Mesodermal cell (in vitro differentiated cells): ENCODE measurements around the gene STK38L.

Experiments used
- H3K27ac ChIP-seq: 2 replicates; pipeline ENCODE4 v1.7.0; 2013; ENCODE audit warnings: mild to moderate bottlenecking, low read depth, low read length, moderate library complexity; ENCODE audit not compliant: severe bottlenecking
- H3K36me3 ChIP-seq: 2 replicates; pipeline ENCODE4 v1.7.1; 2013; ENCODE audit warnings: mild to moderate bottlenecking, low read length, moderate library complexity; ENCODE audit not compliant: control insufficient read depth, insufficient read depth
- H3K4me1 ChIP-seq: one replicate; pipeline ENCODE4 v1.7.1; 2013; ENCODE audit warnings: mild to moderate bottlenecking, low read length; ENCODE audit not compliant: insufficient read depth, control insufficient read depth, poor library complexity, severe bottlenecking
- H3K4me3 ChIP-seq: 2 replicates; pipeline ENCODE4 v1.7.0; 2013; ENCODE audit warnings: low read length, control low read depth, mild to moderate bottlenecking; ENCODE audit not compliant: insufficient read depth, poor library complexity, severe bottlenecking; ENCODE audit errors: extremely low read depth
- H3K9me3 ChIP-seq: 2 replicates; pipeline ENCODE4 v1.7.1; 2013; ENCODE audit warnings: mild to moderate bottlenecking, low read length, moderate library complexity; ENCODE audit not compliant: control insufficient read depth
- WGBS, 2 experiments: methylation state at CpG; one replicate each; pipeline ENCODE4 v1.1.5; 2013; ENCODE audit warnings: missing lambda C conversion rate in 2 of 2; ENCODE audit not compliant: insufficient coverage in 2 of 2; 5-methylcytosine and 5-hydroxymethylcytosine counted together

Gene STK38L

GRCh38 chr12:27319409-27319808 is 75.3 kb downstream of the STK38L start:
- no CpG with 5 or more reads among the region's 1 CpG for WGBS, 2 experiments
- no peak overlapping the region for H3K4me3 ChIP-seq
- no peaks in the 10 kb centered on the region for H3K4me1 ChIP-seq
- peaks cover 42% of the 10 kb centered on the region for H3K36me3 ChIP-seq
- no peaks in the 10 kb centered on the region for H3K9me3 ChIP-seq
- no peak overlapping the region for H3K27ac ChIP-seq

DNA sequence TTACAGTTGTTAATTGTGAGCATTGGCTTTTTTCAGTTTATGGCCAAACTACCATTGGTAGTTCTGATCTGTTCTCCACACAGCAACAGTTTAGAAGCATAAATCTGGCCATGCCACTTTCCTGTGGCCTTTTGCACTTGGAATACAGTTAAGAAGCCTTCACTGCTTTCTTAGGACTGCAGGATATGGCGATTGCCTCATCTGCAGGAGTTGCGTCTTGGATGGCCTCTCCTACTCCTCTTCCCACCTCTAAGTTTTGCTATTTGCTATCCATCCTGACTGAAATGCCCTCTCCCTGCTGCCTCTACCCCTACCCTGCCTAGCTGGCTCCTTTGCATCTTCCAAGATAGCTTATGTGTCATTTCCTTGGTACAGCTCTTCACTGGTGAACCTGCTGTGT is 75.8 kb downstream of the STK38L start:
- Histone ChIP-seq H3K9me3 (no peaks in the 10 kb centered on the region), H3K27ac (no peak overlapping the region), H3K36me3 (peaks cover 40% of the 10 kb centered on the region), H3K4me3 (no peak overlapping the region), H3K4me1 (no peaks in the 10 kb centered on the region)
- WGBS, 2 experiments = 81 to 89% methylated on average over 2 of the region's 2 CpGs

DNA sequence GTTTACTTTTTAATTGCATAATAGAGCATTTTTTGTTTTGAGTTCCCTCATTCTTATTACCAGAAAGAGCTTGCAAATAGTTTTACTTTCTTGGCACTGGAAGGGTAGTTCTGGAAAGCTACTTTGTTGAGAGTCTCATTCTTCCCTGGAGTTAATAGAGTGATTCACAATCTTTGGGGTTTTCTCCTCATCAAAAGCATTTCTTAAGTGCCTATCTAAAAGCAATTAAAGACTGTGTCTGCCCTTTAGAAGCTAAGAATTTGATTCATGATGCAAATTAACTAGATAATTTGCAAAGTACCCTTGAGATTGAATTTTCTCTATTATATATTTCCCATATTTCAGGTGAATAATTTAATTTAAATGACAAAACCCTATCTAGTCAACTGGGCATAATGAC is 80.4 kb downstream of the STK38L start:
- H3K4me1 ChIP-seq = no peaks in the 10 kb centered on the region
- H3K4me3 ChIP-seq = no peak overlapping the region
- no peak overlapping the region for H3K27ac ChIP-seq
- peaks cover 28% of the 10 kb centered on the region for H3K36me3 ChIP-seq
- no peaks in the 10 kb centered on the region for H3K9me3 ChIP-seq

DNA sequence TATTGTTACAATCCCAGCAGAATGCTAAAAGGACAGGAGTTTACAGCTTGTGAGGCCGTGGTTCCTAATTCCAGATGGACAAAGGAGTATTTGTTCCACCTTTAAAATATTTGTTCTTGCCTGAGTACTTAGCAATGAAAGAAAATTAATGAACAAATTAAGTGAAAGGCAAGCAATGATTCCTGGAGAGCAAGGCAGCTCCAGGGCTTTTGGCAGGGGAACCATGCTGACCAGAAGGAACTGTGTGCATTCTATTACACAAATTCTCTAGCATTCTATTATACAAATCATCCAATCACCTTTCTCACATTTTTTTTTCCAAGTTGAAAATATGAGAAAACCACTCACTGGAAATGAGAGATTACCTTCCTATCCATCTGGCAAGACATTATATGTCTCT is 86.8 kb downstream of the STK38L start:
- Histone ChIP-seq H3K4me1 (peaks cover 7% of the 10 kb centered on the region), H3K9me3 (no peaks in the 10 kb centered on the region), H3K4me3 (no peak overlapping the region), H3K27ac (no peak overlapping the region), H3K36me3 (peaks cover 12% of the 10 kb centered on the region)
- WGBS, 2 experiments = no CpG with 5 or more reads among the region's 1 CpG

GRCh38 chr12:27331291-27331926 is 87.3 kb downstream of the STK38L start:
- H3K4me3 ChIP-seq = no peak overlapping the region
- 58 to 70% methylated on average over 4 to 5 of the region's 7 CpGs for WGBS, 2 experiments

DNA sequence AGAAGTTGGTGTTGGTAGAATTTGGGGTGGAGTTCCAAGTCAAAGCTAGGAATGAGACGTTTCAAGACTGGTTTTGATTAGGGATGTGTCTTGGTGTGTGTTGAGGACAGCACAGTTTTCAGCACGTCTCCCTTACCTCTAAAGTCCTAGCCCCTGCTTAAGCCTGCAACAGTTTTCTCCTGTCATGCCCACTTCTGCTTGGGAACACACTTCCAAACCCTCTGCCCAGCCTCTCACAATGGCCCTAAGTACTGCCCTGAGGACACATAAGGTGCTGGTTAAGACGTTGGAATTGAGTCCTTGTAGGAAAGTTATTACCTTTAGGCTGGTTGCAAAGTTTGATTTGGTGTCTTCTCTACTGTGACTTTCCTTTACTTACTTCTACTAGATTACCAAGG is 87.8 kb downstream of the STK38L start:
- peak overlapping the region; percentile 46 for H3K4me3 ChIP-seq
- peaks cover 7% of the 10 kb centered on the region for H3K4me1 ChIP-seq
- H3K9me3 ChIP-seq = no peaks in the 10 kb centered on the region
- peaks cover 12% of the 10 kb centered on the region for H3K36me3 ChIP-seq
- no peak overlapping the region for H3K27ac ChIP-seq
- WGBS, 2 experiments = 90% methylated on average over 2 of the region's 3 CpGs; no CpG with 5 or more reads in 1 of the 2 experiments

More at GRCh38 chr12:27331291-27331926, 87.3 kb downstream of the STK38L start:
- Histone ChIP-seq H3K36me3 (peaks cover 12% of the 10 kb centered on the region), H3K4me1 (peaks cover 7% of the 10 kb centered on the region), H3K27ac (no peak overlapping the region), H3K9me3 (no peaks in the 10 kb centered on the region)

DNA sequence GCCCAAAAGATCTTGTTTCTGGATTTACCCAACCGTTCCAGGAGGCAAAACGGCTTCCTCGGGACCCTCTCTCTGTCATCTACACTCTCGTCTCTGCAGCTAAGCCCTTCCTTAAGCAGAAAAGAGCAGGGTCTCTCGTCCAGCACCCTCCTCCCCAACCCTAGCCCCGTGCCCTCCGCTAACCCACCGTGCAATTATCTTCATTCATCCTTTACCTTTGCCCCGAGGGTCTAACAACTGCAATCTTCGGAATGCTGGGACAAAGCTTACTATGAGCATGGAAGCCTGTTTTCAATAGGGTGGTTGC is 88.3 kb downstream of the STK38L start:
- Histone ChIP-seq H3K4me1 (peaks cover 7% of the 10 kb centered on the region), H3K27ac (no peak overlapping the region)
- WGBS, 2 experiments = 13 to 16% methylated on average over 6 to 7 of the region's 10 CpGs

DNA sequence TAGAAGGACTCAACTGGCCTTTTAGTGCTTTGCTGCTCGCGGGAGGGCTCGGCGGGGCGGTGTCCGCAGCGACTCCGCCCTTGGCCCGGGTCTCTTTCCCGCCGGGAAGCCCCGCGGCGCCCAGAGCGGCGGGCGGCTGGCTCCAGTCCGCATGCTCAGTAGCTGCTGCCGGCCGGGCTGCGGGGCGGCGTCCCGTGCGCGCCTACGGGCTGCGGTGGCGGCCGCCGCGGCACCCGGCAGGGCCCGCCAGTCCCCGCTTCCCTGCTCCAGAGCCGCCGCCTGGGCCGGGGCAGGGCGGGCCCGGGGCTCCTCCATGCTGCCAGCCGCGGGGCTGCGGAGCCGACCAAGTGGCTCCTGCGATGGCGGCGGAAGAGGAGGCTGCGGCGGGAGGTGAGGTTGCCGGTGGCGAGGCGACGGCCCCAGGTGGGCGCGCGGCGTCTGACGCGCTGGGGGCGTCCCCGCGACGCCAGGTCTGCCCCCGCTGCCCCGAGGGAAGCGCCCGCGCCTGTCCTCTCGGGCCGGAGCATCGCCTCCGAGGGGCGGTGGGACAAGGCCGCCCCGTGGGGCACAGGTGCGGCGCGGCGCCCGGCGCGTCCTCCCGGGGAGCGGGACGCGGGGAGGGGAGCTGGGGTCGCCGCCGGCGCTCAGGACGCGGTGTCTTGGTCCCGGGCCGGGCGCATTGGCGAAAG is 88.8 kb downstream of the STK38L start, which contains the start of gene BMAL2:
Gene BMAL2 (plus strand): TSS at position 123 of the 689 bp plus-strand sequence. CDS start 237 bp downstream, at position 360.
- Histone ChIP-seq H3K36me3 (peaks cover 3% of the 10 kb centered on the region), H3K4me3 (peak within 1 kb of the TSS; percentile 46), H3K27ac (no peak within 1 kb of the TSS), H3K9me3 (no peaks in the 10 kb centered on the region), H3K4me1 (peaks cover 7% of the 10 kb centered on the region)
- WGBS, 2 experiments = 0% methylated on average over 43 to 86 of the region's 96 CpGs

More for the DNA sequence above, 88.3 kb downstream of the STK38L start:
- Histone ChIP-seq H3K4me3 (peak overlapping the region; percentile 46), H3K9me3 (no peaks in the 10 kb centered on the region), H3K36me3 (peaks cover 8% of the 10 kb centered on the region)

GRCh38 chr12:27333403-27334009 is 89.4 kb downstream of the STK38L start:
- 1% methylated on average over 34 to 35 of the region's 40 CpGs for WGBS, 2 experiments
- peaks cover 7% of the 10 kb centered on the region for H3K4me1 ChIP-seq
- no peak overlapping the region for H3K27ac ChIP-seq
- peak overlapping the region; percentile 46 for H3K4me3 ChIP-seq
- H3K36me3 ChIP-seq = no peaks in the 10 kb centered on the region
- H3K9me3 ChIP-seq = no peaks in the 10 kb centered on the region

- Histone ChIP-seq H3K4me3 (peak overlapping the region; percentile 46), H3K27ac (no peak overlapping the region), H3K36me3 (no peaks in the 10 kb centered on the region), H3K9me3 (no peaks in the 10 kb centered on the region), H3K4me1 (peaks cover 7% of the 10 kb centered on the region)
- 40 to 63% methylated on average over 2 to 5 of the region's 7 CpGs for WGBS, 2 experiments
Observed at GRCh38 chr12:27334042-27334720, 90.1 kb downstream of the STK38L start.
